ENCODE results near the gene FAM234A. TPM values are rescaled to one million over a fixed set of nuclear protein-coding genes. Genes with fewer than 3 reads are reported as not detected.

FAM234A gene
- total RNA-seq, 1 donor from 2014 or later, result 72.3 TPM

- H3K27ac Mint-ChIP-seq (ENCODE audit: unreplicated experiment), result no peak overlapping the region
- DNase-seq (ENCODE audit: low spot score), result no peak
- no peak for TF ChIP-seq CTCF (IDR thresholded peaks at IDR 0.05; ENCODE audit: unreplicated experiment)
- H3K27me3 Mint-ChIP-seq (ENCODE audit: unreplicated experiment), result no peaks in the 10 kb centered on the region
- H3K4me1 Mint-ChIP-seq (ENCODE audit: unreplicated experiment), result no peaks in the 10 kb centered on the region
- no peak overlapping the region for H3K4me3 Mint-ChIP-seq (ENCODE audit: unreplicated experiment)
- H3K9me3 Mint-ChIP-seq (ENCODE audit: unreplicated experiment), result no peaks in the 10 kb centered on the region
- H3K36me3 Mint-ChIP-seq (ENCODE audit: low read depth, unreplicated experiment), result no peaks in the 10 kb centered on the region
Observed at GRCh38 chr16:285146-286055, 50.8 kb downstream of the FAM234A start.

DNA sequence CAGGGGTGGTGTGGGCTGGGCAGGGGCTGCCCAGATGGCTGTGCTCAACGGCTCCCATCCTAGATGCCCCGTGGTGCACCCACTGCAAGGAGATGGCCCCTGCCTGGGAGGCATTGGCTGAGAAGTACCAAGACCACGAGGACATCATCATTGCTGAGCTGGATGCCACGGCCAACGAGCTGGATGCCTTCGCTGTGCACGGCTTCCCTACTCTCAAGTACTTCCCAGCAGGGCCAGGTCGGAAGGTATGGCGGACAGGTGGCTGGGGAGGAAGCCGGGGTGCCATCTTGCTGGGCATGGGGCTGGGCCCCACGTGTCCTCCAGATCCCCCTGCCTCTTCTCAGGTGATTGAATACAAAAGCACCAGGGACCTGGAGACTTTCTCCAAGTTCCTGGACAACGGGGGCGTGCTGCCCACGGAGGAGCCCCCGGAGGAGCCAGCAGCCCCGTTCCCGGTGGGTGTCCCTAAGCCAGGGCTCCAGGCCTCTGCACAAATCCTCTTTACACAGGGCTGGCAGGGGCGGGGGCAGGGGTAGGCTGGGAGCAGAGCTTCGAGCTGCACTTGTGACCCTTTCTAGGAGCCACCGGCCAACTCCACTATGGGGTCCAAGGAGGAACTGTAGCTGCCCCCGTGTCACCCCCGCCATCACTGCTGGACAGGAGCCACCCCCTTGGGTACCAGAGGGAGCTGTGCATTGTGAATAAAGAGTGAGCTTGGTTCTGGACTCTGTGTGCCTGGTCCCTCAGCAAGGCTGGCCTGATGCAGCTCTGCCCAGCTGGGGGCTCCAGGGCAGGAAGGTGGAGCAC is 52.1 kb downstream of the FAM234A start:
- TF ChIP-seq CTCF (IDR thresholded peaks at IDR 0.05; ENCODE audit: unreplicated experiment), result no peak
- Mint-ChIP-seq H3K9me3 (ENCODE audit: unreplicated experiment) (no peaks in the 10 kb centered on the region), H3K4me3 (ENCODE audit: unreplicated experiment) (no peak overlapping the region), H3K27ac (ENCODE audit: unreplicated experiment) (no peak overlapping the region), H3K27me3 (ENCODE audit: unreplicated experiment) (no peaks in the 10 kb centered on the region), H3K4me1 (ENCODE audit: unreplicated experiment) (no peaks in the 10 kb centered on the region), H3K36me3 (ENCODE audit: low read depth, unreplicated experiment) (peaks cover 2% of the 10 kb centered on the region)
- no peak for DNase-seq (ENCODE audit: low spot score)

DNA sequence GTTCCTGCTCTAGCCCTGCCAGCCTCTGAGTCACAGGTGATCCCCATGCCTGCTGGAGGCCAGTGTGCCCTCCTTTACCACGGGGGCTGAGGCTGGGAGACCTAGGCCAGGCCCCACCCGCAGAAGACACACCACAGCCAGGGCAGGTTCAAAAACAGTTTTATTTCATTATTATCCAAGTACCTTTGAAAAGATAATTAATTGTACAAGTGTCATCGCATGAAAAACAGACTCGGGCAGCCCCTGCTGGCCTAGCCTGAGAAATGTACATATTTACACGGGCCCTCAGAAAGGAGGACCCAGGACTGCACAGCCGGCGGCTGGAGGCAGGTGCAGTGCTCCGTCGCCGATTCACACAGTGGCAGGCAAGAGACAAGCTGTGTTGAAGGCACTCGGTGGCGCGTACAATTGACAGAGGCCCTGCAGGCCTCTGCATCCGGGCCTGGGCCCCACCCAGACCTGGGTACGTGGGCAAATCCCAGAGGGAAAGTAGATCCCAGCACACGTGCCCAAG is 52.7 kb downstream of the FAM234A start:
- Mint-ChIP-seq H3K27ac (ENCODE audit: unreplicated experiment) (no peak overlapping the region), H3K4me3 (ENCODE audit: unreplicated experiment) (no peak overlapping the region), H3K36me3 (ENCODE audit: low read depth, unreplicated experiment) (peaks cover 4% of the 10 kb centered on the region), H3K9me3 (ENCODE audit: unreplicated experiment) (no peaks in the 10 kb centered on the region), H3K4me1 (ENCODE audit: unreplicated experiment) (no peaks in the 10 kb centered on the region), H3K27me3 (ENCODE audit: unreplicated experiment) (no peaks in the 10 kb centered on the region)
- no peak for DNase-seq (ENCODE audit: low spot score)
- no peak for TF ChIP-seq CTCF (IDR thresholded peaks at IDR 0.05; ENCODE audit: unreplicated experiment)

DNA sequence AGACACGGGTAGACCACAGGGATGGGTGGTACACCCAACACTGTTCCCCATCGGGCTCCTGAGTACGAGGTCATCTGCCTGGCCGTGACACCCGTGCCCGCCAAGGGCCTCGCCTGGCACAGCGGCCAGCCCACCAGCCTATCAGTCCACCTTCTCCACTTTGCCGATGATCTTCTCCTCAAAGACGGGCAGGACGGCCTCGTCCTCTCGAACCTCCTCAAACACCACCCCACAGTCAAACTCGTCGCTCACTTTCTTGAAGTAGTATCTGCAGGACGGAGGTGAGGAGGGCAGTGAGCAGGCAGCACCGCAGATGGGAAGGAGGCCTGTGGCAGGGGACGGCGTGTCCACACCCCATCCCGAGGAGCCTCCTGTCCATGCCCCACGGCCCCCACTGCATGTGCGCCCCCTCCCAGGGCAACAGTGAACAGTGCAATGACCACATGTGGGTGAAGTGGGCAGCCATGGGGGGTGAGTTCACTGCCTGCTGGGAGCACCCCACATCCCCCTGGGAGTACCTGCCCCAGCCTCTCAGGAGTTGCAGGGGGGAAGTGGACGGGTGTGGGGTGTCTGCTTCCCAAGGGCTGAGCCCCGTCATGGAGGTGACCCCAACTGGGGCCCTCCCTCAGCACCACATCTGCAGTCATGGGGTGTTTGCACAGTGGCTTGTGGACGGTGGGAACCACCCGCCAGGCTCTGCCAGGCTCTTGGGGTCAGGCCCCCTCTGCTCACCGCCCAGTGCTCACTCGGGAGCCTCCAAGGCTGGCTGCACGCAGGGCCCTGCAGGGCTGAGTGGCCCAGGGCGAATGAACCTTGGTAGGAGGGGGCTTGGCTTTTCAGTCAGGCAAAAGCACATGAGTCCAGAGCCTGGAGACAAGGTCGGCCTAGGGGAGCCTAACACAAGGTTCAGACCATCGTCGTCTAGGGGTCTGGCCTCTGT is 53.6 kb downstream of the FAM234A start:
- TF ChIP-seq CTCF (IDR thresholded peaks at IDR 0.05; ENCODE audit: unreplicated experiment), result no peak
- peak overlapping the region; percentile 77 for H3K4me3 Mint-ChIP-seq (ENCODE audit: unreplicated experiment)

More for the DNA sequence above, 53.6 kb downstream of the FAM234A start:
- peaks cover 2% of the 10 kb centered on the region for H3K27me3 Mint-ChIP-seq (ENCODE audit: unreplicated experiment)
- H3K36me3 Mint-ChIP-seq (ENCODE audit: low read depth, unreplicated experiment), result peaks cover 7% of the 10 kb centered on the region
- no peak for DNase-seq (ENCODE audit: low spot score)
- no peak overlapping the region for H3K27ac Mint-ChIP-seq (ENCODE audit: unreplicated experiment)
- H3K9me3 Mint-ChIP-seq (ENCODE audit: unreplicated experiment), result no peaks in the 10 kb centered on the region
- H3K4me1 Mint-ChIP-seq (ENCODE audit: unreplicated experiment), result no peaks in the 10 kb centered on the region
